Glutamatergic neuron (in vitro differentiated cells): ENCODE data around the gene LGALS16. TPM values are rescaled to one million over a fixed set of nuclear protein-coding genes. Genes with fewer than 3 reads are reported as not detected.
"Not testable (repeated sequence)": the region's sequence is repeated elsewhere in the genome, so short reads cannot be mapped to it uniquely, and the experiment has no call there.

Source experiments
- DNase-seq: peaks from one replicate; pipeline ENCODE4 v3.0.0; 2022
- H3K27ac Mint-ChIP-seq: one replicate; pipeline ENCODE4 v1.8.0; 2020; ENCODE audit warnings: mild to moderate bottlenecking, mixed read lengths, inconsistent platforms; ENCODE audit not compliant: unreplicated experiment
- H3K27me3 Mint-ChIP-seq: one replicate; pipeline ENCODE4 v1.8.0; 2020; ENCODE audit warnings: mild to moderate bottlenecking, moderate library complexity, mixed read lengths, inconsistent platforms; ENCODE audit not compliant: unreplicated experiment
- H3K36me3 Mint-ChIP-seq: one replicate; pipeline ENCODE4 v1.8.0; 2020; ENCODE audit warnings: mild to moderate bottlenecking, mixed read lengths, inconsistent platforms; ENCODE audit not compliant: unreplicated experiment
- H3K4me1 Mint-ChIP-seq: one replicate; pipeline ENCODE4 v1.8.0; 2020; ENCODE audit warnings: mild to moderate bottlenecking, low read depth, mixed read lengths, inconsistent platforms; ENCODE audit not compliant: unreplicated experiment
- H3K4me3 Mint-ChIP-seq: one replicate; pipeline ENCODE4 v1.8.0; 2020; ENCODE audit warnings: mild to moderate bottlenecking, mixed read lengths, inconsistent platforms; ENCODE audit not compliant: unreplicated experiment
- H3K9me3 Mint-ChIP-seq: one replicate; pipeline ENCODE4 v1.8.0; 2020; ENCODE audit warnings: mild to moderate bottlenecking, moderate library complexity, mixed read lengths, inconsistent platforms; ENCODE audit not compliant: unreplicated experiment
- CTCF ChIP-seq: fragments of 200-600 bp; sonication (generic); IDR thresholded peaks from one replicate; pipeline ENCODE4 v1.5.0; 2021; ENCODE audit not compliant: partially characterized antibody, unreplicated experiment
- total RNA-seq: library from RNA; stranded (reverse); fragmentation: NEBNext Ultra II Directional; extraction: Animal tissue kit (Norgen Biotek cat#: 25700); gene quantifications from one replicate; pipeline ENCODE4 v1.2.1, GENCODE V29; 2021; ENCODE audit not compliant: unreplicated experiment

LGALS16 gene
- total RNA-seq, 1 donor from 2014 or later: not detected

DNA sequence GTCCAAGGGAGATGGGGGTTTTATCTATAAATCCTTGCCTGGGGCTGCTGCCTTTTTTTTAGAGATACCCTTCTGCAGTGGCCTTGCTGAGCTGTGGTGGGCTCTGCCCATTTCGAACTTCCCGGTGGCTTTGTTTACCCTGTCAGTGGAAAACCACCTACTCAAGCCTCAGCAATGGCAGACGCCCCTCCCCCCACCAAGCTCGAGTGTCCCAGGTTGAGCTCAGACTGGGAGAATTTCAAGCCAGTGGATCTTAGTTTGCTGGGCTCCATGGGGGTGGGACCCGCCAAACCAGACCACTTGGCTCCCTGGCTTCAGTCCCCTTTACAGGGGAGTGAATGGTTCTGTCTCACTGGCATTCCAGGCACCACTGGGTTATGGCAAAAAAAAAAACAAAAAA, 31.8 kb upstream of the LGALS16 start:
- Mint-ChIP-seq H3K4me3 (no peak overlapping the region), H3K36me3 (no peaks in the 10 kb centered on the region), H3K27ac (no peak overlapping the region), H3K9me3 (no peaks in the 10 kb centered on the region), H3K27me3 (peaks cover 8% of the 10 kb centered on the region), H3K4me1 (no peaks in the 10 kb centered on the region)
- no peak for TF ChIP-seq CTCF
- no peak for DNase-seq

GRCh38 chr19:39627631-39628030, 28.1 kb upstream of the LGALS16 start:
- not testable (repeated sequence) for H3K9me3 Mint-ChIP-seq, H3K4me1 Mint-ChIP-seq, H3K27me3 Mint-ChIP-seq, H3K27ac Mint-ChIP-seq, H3K36me3 Mint-ChIP-seq, DNase-seq, H3K4me3 Mint-ChIP-seq

DNA sequence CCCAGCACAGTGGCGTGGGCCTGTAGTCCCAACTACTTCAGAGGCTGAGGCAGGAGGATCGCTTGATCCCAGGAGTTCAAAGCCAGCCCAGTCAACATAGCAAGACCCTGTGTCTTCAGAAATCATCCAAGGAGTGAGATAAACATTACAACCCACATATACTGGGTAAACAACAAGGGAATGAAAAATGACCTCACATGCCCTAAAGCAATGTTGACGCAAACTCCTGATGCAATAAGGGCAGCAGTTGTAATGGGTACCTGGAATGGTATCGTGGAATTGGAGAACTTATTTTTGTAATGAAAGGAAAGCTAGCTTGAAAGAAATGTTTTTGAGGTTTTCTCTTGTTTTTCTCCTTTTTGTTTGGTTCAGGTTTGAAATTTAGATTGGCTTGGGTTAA, 24.5 kb upstream of the LGALS16 start:
- TF ChIP-seq CTCF: no peak

GRCh38 chr19:39631626-39632025, 24.1 kb upstream of the LGALS16 start:
- no peak overlapping the region for H3K27ac Mint-ChIP-seq
- no peaks in the 10 kb centered on the region for H3K9me3 Mint-ChIP-seq
- DNase-seq: no peak
- H3K4me3 Mint-ChIP-seq: no peak overlapping the region
- no peaks in the 10 kb centered on the region for H3K4me1 Mint-ChIP-seq
- no peak for TF ChIP-seq CTCF
- peaks cover 6% of the 10 kb centered on the region for H3K27me3 Mint-ChIP-seq
- H3K36me3 Mint-ChIP-seq: no peaks in the 10 kb centered on the region

More for the DNA sequence above, 24.5 kb upstream of the LGALS16 start:
- Mint-ChIP-seq H3K4me1 (no peaks in the 10 kb centered on the region), H3K4me3 (no peak overlapping the region), H3K27me3 (peaks cover 6% of the 10 kb centered on the region), H3K9me3 (no peaks in the 10 kb centered on the region), H3K27ac (no peak overlapping the region), H3K36me3 (no peaks in the 10 kb centered on the region)
- DNase-seq: no peak

DNA sequence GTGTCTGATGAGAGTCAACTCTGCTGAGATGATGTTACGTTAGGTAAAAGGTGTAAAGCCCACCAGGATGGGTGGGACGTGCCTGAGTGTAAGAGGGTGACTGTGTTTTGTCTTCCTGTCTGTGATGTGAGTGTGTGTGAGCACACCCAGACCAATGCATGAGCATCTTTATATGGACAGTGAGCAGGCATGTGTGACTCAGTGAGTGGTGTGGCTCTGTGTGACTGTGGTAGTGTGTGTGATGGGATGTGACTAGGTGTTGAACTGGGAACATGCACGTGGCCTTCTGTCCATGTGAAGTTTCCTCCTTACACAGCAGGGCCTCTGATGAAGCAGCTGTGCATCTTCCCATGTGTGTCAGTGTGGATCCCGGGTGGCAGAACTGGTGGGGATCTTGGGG, 17.8 kb upstream of the LGALS16 start:
- H3K27me3 Mint-ChIP-seq: peaks cover 9% of the 10 kb centered on the region
- no peak overlapping the region for H3K27ac Mint-ChIP-seq
- H3K9me3 Mint-ChIP-seq: peaks cover 2% of the 10 kb centered on the region
- no peak overlapping the region for H3K4me3 Mint-ChIP-seq
- no peak for TF ChIP-seq CTCF
- H3K4me1 Mint-ChIP-seq: no peaks in the 10 kb centered on the region
- no peaks in the 10 kb centered on the region for H3K36me3 Mint-ChIP-seq
- no peak for DNase-seq

DNA sequence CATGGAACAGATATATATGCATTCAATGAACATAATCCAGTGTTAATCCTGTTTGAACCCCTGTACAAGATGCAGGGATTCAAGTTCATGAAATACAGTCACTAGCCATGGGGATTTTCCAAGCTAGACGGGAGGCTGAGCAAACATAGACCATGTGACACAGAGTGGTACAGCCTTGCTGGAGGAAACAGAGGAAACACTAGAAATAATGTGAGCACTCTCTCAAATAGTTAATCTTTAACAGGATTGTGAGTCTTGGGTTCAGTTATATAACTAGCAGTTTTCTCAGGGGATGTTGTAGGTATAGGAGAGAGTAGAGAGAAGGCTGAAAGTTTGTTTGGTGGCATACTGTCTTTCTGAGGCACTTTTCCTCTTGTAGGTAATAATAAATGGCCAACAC, 13.9 kb upstream of the LGALS16 start:
- no peak for TF ChIP-seq CTCF
- H3K4me3 Mint-ChIP-seq: no peak overlapping the region
- H3K4me1 Mint-ChIP-seq: no peaks in the 10 kb centered on the region
- H3K27ac Mint-ChIP-seq: no peak overlapping the region
- no peaks in the 10 kb centered on the region for H3K36me3 Mint-ChIP-seq
- peaks cover 3% of the 10 kb centered on the region for H3K9me3 Mint-ChIP-seq
- no peak for DNase-seq
- peaks cover 6% of the 10 kb centered on the region for H3K27me3 Mint-ChIP-seq
